Cardiac muscle cell (in vitro differentiated cells and primary cell): ENCODE measurements around the gene FHOD1. TPM values are rescaled to one million over a fixed set of nuclear protein-coding genes. Genes with fewer than 3 reads are reported as not detected.

Experiments
- DNase-seq, 2 donors: peaks; one replicate each; pipeline versions ENCODE4 v3.0.0 to v3.0.0-alpha.2; 2010 to 2017; ENCODE audit warnings: low read depth in 1 of 2, low spot score in 1 of 2
- H3K27ac ChIP-seq: fragments of 200-600 bp; sonication (generic); 2 replicates; pipeline ENCODE4 v1.5.1; 2016
- H3K27me3 ChIP-seq: fragments of 200-600 bp; sonication (generic); 2 replicates; pipeline ENCODE4 v1.6.0; 2016; ENCODE audit warnings: control low read depth
- H3K36me3 ChIP-seq: fragments of 200-600 bp; sonication (generic); 2 replicates; pipeline ENCODE4 v1.5.1; 2016; ENCODE audit warnings: control low read depth
- H3K4me1 ChIP-seq: fragments of 200-600 bp; sonication (generic); 2 replicates; pipeline ENCODE4 v1.8.1; 2017; ENCODE audit warnings: low read depth, mild to moderate bottlenecking, mixed run types
- H3K4me3 ChIP-seq: fragments of 200-600 bp; sonication (generic); 2 replicates; pipeline ENCODE4 v1.5.1; 2016; ENCODE audit warnings: mild to moderate bottlenecking
- H3K9me3 ChIP-seq: fragments of 200-600 bp; sonication (generic); 2 replicates; pipeline ENCODE4 v1.5.1; 2017; ENCODE audit warnings: low read depth, mild to moderate bottlenecking, control low read depth
- CTCF ChIP-seq: IDR thresholded peaks from 2 replicates; pipeline ENCODE4 v1.5.1; 2012; ENCODE audit warnings: low read depth, mild to moderate bottlenecking, low read length
- polyA plus RNA-seq: library from polyadenylated mRNA; unstranded; fragments of >200 nt; fragmentation: Nextera tagmentation; extraction: Ambion mirVana; gene quantifications from 2 replicates; pipeline ENCODE4 v1.2.1, GENCODE V29; 2016
- total RNA-seq: library from RNA; depleted of rRNA; stranded (reverse); fragments of >200 nt; gene quantifications from 2 replicates; pipeline ENCODE4 v1.2.3, GENCODE V29; 2016

FHOD1 gene
- total and polyA plus RNA-seq, 2 experiments from 2014 or later: 17.9 to 18.5 TPM

GRCh38 chr16:67193536-67193935, 53.7 kb downstream of the FHOD1 start:
- peaks cover 7% of the 10 kb centered on the region for H3K4me1 ChIP-seq
- no peak overlapping the region for H3K4me3 ChIP-seq
- no peak for TF ChIP-seq CTCF
- H3K9me3 ChIP-seq: no peaks in the 10 kb centered on the region
- no peak for DNase-seq
- peaks cover 34% of the 10 kb centered on the region for H3K36me3 ChIP-seq
- no peaks in the 10 kb centered on the region for H3K27me3 ChIP-seq
- H3K27ac ChIP-seq: no peak overlapping the region

- Histone ChIP-seq H3K9me3 (no peaks in the 10 kb centered on the region), H3K27ac (peak overlapping the region; percentile 67), H3K4me1 (peaks cover 7% of the 10 kb centered on the region), H3K36me3 (peaks cover 30% of the 10 kb centered on the region), H3K4me3 (peak overlapping the region; percentile 88), H3K27me3 (no peaks in the 10 kb centered on the region)
- DNase-seq: no peak
- no peak for TF ChIP-seq CTCF
These were observed 54.4 kb downstream of the FHOD1 start for GRCh38 chr16:67192781-67193361.

- H3K4me1 ChIP-seq: peaks cover 7% of the 10 kb centered on the region
- peak; percentile 95 to 96 for DNase-seq
- peak within 1 kb of the TSS; percentile 88 for H3K4me3 ChIP-seq
- peaks cover 25% of the 10 kb centered on the region for H3K36me3 ChIP-seq
- no peaks in the 10 kb centered on the region for H3K9me3 ChIP-seq
- no peak for TF ChIP-seq CTCF
- peak within 1 kb of the TSS; percentile 67 for H3K27ac ChIP-seq
- H3K27me3 ChIP-seq: no peaks in the 10 kb centered on the region
These were observed 55.1 kb downstream of the FHOD1 start, which contains the start of gene E2F4 for GRCh38 chr16:67191995-67192681. Gene E2F4, plus strand, starts transcription at chr16:67192155. Its CDS starts 73 bp downstream, at chr16:67192228.

- peaks cover 7% of the 10 kb centered on the region for H3K4me1 ChIP-seq
- no peak for DNase-seq
These were observed 55.8 kb downstream of the FHOD1 start for GRCh38 chr16:67191411-67191994.

More at GRCh38 chr16:67191411-67191994, 55.8 kb downstream of the FHOD1 start:
- H3K27ac ChIP-seq: no peak overlapping the region
- no peaks in the 10 kb centered on the region for H3K9me3 ChIP-seq
- H3K36me3 ChIP-seq: peaks cover 19% of the 10 kb centered on the region
- H3K27me3 ChIP-seq: no peaks in the 10 kb centered on the region
- no peak for TF ChIP-seq CTCF
- H3K4me3 ChIP-seq: no peak overlapping the region
